GM12874 (cell line): Measurements from ENCODE around the gene DOHH.

Source experiments
- TF ChIP-seq, protein P1 (sequence below): IDR thresholded peaks from 2 replicates; pipeline ENCODE4 v1.5.1; 2011; ENCODE audit warnings: low read depth, mild to moderate bottlenecking, control low read depth, low read length, moderate library complexity; ENCODE audit not compliant: insufficient read depth

The DOHH gene

DNA sequence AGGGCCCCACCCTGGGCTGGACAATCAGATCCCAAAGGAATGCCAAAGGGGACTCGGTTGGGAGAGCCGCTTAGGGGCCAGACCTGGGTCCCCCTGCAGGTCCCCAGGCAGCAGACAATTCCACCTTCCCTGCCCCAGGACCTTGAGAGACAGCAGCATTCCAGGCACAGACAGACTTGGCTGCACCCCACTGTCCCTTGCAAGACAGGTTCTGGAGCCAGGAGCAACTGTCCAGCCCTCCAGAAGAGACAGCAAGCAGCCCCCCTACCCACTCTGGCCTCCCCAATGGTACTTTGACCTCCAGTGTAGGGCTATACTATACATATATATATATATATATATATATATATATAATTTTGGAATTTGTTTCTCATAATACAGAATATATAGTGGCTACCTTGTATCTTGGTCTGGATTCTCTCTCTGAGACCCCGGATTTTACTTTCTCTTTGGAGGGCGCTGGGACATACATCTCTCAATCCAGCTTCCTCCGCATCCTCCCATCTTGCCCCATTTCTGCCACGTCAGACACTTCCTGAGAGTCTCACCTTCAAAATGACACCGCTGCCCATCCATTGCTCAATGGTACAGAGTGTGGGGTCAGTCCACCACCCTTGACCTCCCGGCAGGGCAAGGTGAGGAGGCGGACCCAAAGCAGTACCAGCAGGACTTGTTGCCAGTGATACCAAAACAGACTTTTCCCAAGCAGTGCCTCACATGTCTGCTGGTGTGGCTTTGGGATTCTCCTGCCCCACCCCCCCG, 32.9 kb downstream of the DOHH start:
- TF ChIP-seq, protein P1, sequence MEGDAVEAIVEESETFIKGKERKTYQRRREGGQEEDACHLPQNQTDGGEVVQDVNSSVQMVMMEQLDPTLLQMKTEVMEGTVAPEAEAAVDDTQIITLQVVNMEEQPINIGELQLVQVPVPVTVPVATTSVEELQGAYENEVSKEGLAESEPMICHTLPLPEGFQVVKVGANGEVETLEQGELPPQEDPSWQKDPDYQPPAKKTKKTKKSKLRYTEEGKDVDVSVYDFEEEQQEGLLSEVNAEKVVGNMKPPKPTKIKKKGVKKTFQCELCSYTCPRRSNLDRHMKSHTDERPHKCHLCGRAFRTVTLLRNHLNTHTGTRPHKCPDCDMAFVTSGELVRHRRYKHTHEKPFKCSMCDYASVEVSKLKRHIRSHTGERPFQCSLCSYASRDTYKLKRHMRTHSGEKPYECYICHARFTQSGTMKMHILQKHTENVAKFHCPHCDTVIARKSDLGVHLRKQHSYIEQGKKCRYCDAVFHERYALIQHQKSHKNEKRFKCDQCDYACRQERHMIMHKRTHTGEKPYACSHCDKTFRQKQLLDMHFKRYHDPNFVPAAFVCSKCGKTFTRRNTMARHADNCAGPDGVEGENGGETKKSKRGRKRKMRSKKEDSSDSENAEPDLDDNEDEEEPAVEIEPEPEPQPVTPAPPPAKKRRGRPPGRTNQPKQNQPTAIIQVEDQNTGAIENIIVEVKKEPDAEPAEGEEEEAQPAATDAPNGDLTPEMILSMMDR, result no peak

DNA sequence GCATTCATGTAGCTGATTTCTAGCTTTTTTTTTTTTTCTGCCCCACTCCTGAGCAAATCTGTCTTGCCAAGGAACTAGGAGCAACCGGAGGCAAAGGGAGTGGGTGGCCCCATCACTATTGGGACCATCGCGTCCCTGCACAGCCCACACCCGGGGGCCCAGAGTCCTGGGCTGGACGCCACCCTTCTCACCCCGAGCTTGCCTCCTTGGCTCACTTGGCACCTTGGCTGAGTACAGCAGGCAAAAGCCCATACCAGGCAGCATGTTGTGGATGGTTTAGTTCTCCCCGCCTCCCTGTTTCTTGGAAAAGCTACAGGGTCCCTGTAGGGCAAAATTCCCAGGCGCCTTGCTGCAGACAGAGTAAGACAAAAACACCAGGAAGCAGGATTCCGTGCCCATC, 33.8 kb downstream of the DOHH start:
- TF ChIP-seq, protein P1, result no peak

DNA sequence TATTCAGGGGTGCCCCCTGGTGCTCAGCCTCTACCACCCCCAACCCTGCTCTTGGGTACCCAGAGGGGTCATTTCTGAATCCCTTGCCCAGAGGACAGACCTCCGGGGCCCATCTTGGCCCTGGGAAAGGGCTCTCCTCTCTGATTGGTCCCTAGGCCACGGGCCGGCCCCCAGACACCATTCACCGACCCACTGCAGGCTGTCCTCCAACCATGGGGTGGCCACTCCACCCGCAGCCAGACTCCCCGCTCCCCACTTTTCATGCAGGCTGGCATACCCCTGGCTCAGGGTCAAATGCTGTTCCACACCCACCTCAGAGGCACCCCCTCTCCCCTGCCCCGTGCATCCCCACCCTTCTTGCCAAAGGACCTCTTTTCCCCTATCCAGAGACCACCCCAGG, 34.9 kb downstream of the DOHH start:
- TF ChIP-seq, protein P1, result no peak

DNA sequence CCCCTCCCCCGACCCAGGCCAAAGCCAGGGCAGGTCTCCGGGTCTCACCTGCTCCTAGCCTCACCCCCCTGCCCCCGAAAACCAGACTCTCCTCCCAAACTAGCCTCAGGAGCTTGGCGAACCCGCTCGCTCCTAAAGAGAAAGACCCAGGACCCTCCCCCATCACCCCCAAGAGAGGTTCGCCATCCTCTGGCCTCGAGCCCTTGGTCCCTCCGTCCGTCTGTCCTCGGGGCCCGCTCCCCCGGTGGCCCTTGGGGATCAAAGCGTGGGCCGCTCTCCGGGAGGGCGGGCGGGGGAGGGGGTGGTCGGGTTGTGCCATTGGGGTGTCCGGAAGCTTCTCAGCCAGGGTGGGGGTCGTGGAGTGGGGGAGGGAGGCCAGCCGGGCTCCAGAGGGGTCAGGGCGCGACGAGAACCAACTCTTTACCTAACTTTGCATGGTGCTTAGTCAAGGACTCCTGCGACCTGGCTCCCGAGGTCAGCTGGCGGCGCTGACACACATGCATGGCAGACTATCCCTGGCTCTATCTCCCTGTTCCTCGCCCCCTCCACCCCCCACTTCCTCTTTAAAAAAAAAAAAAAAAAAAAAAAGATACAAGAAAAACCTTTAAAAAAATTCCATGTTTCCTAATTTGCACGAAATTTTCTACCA, 35.8 kb downstream of the DOHH start:
- TF ChIP-seq, protein P1, result no peak

DNA sequence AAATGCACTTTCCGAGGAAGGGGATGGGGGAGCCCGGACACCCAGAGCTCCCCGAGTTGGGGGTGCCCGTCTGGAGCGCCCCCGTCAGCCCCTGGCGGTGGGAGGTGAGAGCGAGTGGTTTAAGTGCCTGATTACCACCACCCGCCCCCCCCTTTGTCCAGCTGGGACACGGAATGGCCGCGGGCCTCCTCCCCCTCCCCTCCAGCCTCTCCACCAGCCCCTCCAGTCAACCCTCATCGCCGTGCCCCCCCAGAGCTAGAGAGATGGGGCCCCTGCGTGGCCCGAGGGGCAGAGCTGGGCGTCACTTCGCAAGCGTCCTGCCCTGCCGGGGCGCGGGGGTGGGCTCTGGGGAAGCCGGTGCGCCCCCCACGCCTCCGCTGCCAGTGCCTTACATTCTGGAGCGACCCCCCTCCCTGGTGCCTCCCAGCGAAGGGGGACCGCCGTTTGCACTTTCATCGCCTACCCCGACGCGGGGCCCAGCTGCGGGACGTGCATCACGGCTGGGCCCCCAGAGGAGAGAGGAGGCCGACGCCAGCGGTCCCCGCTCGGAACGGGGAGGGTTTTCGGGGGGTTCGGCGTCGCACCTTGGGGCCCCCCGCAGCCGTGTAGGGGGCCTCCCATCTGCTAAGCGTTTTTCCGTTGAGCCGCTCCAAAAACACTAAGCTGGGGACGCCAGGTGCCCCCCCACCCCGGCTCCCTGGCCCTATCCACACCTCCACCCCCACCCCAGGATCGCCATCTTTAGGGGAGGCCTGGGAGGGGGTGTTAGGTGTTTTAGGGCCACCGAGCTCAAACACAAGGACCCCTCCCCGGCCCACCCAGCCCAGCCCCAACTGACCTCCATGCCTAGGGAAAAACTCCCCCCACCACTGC, 36.5 kb downstream of the DOHH start:
- TF ChIP-seq, protein P1, result no peak

DNA sequence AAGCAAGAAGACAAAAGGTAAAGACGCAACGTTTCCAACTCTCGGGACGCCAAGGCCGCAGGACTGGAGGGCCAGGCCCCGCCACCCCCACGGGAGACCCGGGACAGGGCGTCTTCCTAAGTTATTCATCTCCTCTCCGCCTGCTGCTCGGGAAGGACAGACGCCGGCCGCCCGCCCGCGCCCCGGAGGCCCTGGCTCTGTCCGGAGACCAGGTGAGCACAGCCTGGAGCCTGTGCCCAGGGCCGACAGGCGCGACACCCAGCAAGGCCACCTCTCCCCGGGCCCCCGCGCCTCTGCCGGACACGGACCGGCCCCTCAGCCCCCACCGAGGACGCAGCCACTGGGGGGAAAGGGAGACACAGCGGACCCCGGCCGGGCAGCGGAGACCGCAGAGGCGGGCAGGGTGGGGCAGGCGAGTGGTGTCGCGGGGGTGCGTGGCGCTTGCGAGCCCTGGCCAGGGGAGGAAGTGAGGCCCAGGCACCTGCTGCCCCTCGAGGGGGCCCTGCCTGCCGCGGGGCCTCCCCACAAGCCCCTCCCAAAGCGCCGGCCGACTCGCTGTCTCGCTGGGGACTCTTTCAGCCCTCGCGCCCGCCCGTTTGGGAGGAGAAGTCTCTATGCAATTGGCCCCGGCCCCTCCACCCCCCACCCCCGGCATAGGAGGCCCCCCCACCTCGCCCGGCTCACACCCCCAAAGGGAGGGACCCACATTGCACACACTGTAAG, 37.3 kb downstream of the DOHH start:
- TF ChIP-seq, protein P1, result no peak

DNA sequence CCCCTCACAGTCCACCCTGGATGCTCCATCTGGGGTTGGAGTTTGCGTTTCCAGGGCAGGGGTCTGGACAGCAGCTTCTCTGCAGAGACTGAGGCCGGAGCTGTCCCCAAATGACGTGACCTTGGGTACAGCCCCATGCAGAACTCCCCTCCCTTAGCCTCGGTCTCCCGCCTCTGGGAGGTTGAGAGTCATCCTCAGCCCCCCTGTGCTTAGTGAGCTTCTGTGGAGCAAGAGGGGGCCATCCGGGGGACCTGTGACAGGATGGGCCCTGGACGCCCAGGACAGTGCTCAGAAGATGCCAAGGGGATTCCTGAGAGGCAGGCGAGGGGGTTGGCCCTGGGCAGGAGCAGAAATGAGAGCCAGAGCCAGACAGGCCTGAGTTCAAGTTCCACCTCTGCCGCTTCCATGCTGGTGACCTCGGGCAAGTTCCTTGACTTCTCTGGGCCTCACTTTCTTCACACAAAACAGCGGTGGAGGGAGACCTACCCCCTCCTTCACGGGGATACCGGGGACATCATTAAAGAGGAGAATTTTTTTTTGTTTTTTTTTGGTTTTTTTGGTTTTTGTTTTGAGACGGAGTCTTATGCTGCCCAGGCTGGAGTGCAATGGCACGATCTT, 40.4 kb downstream of the DOHH start:
- TF ChIP-seq, protein P1, result no peak
